ENCODE data around the gene TRDN.
"Not testable (repeated sequence)": the region's sequence is repeated elsewhere in the genome, so short reads cannot be mapped to it uniquely, and the experiment has no call there.

Gene TRDN

DNA sequence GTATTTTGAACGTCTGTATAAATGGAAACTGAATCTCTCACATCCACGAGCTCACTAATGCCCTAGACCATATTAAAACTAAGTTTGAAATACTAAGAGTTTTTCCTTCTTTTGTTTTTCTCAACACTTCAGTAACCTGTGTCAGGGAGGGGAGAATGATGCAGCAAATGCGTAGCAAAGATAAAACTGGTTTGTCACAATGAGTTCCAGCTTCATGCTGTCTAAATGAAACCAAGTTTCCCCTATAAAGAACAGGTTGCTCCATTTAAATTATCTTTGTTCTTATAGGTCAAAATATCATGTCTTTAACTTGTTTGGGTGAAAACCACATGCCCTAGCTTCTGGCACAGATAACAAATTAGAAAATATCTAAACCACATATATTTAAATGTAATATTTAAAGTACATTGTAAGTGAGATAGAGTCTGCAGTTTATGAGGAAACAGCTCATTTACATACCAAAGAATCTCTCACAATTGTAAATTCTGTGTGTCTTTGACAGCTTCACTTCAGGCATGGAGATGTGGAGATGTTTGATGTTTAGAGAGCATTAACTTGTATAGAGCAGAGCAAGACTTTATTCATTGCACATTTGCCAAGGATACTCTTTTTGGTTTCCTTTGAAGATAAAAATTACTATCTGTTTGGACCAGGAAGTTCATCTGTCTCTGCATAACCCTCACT is 7.3 kb downstream of the TRDN start:
- DNase-seq: no peak

DNA sequence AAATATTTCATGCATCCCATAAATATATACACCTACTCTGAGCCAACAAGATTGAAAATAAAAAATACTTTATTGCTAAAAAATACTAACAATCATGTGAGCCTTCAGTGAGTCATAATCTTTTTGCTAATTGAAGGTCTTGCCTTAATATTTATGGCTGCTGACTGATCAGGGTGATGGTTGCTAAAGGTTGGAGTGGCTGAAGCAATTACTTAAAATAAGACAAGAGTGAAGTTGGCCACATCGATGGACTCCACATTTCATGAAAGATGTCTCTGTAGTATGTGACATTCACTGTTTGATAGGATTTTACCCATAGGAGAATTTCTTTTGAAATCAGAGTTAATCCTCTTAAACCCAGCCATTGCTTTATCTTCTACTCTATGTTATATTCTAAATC is 11.1 kb downstream of the TRDN start:
- no peak for DNase-seq

DNA sequence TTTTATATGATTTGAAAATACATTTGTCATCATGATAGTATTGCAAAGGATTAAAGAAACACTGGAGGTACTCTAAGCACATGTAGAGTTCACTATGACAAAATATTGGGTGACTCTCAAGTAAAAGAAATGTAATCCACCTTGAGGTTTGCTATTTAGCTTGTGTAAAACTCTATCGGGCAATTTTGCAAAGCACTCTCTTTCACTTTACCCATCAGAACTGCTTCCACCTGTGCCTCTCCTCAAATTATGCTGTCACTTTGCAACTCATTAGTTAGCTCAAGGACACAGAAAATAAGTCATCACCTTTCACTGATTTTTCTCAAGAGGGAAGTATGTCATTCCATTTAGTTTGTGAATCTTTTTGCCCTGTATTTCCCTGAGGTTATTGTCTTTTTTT is 14.0 kb downstream of the TRDN start:
- DNase-seq: no peak

DNA sequence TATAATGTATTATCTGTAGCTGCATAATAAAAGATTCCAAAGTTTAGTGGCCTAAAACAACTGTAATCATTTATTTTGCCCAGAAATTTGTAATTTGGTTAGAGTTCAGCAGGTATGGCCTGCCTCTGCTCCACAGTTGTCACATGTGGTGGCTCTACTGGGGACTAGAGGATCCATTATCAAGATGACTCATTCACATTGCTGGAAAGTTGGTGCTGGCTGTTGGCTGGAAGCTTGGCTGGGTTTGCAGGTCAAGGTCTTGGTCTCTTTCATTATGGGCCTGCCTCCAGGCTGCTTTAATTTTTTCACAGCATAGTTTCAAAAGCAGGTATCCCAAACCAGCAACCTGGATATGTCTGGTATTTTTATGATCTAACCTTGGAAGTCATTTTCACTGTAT is 17.6 kb downstream of the TRDN start:
- no peak for DNase-seq

DNA sequence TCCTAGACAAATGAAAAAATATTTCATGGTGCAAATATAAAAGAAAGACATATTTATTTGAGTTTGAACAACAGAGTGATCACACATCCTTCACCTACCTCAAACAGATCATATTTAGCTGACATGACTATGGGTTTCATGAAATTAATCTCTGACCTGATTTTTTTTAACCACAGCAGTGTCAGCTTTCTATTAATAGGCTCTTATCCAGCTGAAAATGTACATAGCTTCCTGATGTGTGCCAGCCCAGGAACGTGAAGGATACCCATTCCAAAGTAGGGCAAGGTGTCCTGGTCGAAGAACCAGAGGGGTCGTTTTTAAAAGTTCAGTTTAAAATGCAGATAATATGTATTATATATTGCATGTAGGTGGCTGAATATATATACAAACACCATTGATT is 19.8 kb downstream of the TRDN start:
- DNase-seq: no peak

DNA sequence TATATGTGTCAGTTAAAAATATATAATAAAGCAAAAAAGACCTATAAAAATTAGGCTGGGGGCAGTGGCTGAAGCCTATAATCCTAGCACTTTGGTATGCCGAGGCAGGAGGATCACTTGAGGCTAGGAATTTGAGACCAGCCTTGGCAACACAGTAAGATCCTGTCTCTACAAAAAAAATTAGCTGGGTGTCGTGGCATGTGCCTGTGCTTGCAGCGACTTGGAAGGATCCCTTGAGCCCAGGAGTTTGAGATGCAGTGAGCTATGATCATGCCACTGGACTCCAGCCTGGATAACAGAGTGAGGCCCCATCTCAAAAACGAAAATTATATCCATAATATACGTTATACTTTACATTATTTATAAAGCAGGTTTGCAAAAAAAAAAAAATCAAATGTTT is 20.7 kb downstream of the TRDN start:
- DNase-seq: no peak

DNA sequence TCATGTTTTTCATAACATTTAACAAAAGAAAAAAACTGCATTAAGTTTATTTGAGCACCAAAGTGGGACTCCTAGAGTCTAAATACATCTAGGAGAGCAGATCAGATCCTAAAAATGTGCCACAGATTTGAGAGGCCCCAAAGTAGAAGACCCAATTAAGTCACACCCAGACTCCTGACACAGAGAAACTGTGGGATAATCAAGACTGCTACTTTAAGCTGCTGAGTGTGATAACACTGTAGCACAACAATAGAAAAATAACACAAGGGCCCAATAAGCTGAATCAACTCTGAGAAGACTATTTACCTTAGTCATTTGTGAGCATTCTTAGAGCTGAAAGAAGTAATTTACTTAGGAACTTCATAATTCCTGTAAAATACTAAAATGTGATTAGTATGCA is 26.0 kb downstream of the TRDN start:
- no peak for DNase-seq

DNA sequence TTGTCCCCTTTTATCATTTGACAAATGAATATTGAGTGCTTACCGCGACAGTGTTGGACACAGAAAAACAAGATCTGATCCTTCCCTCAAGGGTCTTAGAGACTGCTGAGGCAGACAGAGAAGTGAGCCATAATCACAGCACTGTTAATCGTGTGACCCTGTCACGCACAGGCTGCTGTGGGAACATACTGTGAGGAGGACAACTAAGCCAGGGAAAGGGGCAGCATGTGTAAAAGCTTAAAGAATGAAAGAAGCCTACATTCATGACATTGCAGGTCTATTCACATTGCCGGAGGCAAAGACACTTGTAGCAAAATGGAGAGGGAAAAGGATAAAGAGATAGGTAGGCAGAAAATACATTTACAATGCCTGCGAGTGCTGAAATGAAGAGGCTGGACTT is 32.7 kb downstream of the TRDN start:
- DNase-seq: no peak

DNA sequence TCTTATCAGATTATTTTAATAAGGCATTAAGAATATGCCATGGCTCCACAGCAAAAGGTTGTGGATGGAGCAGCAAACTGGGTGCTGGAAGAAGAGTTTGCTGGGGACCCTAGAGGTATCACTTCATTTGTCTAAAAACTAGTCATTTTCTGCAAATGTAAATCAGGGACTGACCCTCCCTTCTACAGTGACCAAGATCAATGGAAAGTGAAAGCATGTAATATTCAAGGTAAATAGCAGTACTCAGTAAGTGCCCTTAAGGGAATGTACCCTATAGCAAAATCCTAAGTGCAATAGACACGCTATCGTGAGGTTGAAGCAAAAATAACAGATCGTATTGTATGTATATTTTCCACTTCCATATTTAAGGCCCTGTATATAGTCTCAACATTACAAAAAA is 38.7 kb downstream of the TRDN start:
- DNase-seq: no peak

DNA sequence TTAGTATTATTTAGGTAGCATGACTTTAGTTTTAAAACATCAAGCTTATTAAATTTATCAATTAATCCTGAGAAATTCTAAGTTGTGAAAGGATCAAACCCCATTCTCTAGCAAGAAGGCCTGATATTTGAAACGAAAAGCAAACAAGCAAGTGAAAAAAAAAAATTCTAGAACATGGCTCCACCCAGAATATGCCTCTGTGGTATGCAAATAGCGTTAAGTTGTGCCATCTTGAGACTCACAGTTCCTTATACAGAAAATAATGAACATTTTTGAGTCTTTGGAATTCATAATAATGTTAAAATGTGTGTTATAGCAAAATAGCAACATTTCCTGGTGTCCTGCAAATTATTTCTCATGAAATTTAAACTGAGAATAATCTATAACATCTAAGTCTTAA is 42.0 kb downstream of the TRDN start:
- no peak for DNase-seq

DNA sequence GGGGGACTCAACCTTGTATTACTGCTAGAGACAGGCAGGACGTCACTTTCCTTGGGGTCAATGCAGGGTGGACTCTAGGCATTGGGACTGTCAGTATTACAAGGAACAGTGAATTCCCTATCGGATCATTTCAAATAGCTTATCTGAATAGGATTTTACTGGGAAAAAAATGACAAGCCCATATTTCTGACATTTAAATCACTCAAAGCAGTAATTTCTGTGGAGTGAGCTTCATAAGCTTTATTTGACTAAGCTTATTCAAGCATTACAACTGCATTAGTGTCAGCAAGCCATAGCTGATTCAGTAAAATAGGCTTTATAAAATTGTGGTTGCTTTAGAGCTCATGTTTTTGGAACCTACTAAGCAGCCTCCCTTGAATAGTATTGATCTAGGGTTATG is 44.3 kb downstream of the TRDN start:
- DNase-seq: no peak

DNA sequence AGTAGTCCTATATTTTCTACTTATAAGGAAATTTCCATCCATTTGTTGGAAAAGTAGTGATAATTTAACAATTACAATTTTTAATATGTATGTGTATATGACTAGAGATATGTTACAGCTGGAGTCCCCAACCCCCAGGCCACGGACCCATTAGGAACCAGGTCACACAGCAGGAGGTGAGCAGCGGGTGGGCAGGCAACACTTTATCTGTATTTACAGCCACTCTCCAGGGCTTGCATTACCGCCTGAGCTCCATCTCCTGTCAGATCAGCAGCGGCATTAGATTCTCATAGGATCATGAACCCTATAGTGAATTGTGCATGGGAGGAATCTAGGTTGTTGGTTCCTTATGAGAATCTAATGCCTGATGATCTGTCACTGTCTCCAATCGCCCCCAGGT is 46.8 kb downstream of the TRDN start:
- no peak for DNase-seq

DNA sequence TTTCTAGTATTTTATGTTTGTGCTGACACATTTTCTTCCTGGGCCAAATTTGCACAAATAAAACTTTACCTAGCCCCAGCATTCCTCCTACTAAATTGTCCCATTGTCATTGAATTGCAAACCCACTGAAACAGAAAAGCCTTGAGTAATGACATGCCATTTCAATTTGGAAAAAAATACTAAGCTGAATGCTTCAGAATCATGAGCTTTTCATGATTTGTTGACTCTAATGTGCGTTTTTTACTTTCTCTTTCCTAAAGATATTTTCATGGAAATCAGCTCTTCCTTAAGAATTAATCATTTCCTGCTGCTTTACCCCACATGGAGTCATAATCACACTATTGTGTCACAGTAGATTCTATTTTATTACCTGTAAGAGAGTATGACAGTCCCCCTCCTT is 47.4 kb downstream of the TRDN start:
- no peak for DNase-seq

DNA sequence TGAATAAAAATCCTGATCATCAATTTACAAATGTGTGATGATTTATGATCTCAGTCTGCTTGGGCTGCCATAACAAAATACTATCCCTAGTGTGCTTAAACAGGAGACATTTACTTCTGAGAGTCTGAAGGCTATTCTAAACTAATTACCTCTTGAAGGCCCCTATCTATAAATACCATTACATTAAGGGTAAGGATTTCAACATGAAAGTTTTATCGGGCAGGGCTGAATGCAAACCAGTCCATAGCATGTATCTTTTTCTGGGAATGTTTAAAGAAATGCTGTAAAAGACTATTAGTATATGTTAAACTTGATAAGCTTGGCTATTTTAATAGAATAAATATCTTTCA is 48.2 kb downstream of the TRDN start:
- no peak for DNase-seq

DNA sequence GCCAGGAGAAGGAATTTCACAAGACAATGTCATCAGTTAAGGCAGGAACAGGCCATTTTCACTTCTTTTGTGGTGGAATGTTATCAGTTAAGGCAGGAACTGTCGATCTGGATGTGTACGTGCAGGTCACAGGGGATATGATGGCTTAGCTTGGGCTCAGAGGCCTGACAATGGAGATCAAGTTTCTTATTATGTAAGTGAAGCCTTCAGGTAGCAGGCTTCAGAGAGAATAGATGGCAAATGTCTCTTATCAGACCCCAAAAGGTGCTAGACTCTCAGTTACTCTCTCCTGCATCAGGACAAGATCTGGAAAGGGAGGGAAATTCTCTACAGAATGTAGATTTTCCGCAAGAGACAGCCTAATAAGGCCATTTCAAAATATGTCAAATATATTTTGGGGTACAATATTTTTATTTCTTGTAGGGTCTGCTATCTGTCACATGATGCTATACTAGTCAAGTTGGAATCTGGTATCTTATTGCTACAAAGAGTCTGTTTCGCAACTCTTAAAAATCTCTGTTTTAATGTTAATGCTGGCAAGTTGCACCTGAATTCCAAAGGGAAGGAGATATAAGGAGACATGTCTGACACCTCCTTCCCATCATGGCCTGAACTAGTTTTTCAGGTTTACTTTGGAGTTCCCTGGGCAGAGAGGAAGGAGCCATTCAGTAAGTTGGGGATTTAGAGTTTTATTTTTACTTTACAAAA is 48.8 kb downstream of the TRDN start:
- DNase-seq: no peak

DNA sequence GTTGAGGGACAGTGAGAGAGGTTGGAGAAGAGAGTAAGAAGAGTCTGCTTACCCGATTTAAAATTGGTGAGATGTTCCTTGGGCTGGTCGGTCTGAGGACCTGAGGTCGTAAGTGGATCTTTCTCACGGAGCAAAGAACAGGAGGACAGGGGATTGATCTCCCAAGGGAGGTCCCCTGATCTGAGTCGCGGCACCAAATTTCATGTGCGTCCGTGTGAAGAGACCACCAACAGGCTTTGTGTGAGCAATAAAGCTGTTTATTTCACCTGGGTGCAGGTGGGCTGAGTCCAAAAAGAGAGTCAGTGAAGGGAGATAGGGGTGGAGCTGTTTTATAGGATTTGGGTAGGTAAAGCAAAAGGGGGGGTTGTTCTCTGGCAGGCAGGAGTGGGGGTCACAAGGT is 49.3 kb downstream of the TRDN start:
- not testable (repeated sequence) for DNase-seq

DNA sequence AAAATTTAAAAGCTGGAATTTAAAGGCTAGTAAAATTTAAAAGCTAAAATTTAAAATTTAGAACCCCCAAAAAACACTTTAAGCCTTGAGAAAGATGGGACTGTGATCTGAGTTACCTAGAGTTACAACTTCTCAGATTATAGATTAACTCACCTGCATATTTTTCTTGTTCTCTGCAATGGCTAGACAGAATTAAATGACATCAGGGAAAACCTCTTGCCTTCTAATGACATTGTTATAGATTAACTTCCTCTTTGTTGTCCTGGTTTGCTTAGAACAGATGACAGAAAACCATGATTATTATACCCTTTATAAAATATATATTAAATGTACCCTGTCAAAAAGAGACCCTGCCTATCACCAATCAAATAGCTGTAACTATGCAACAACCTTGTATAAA is 56.4 kb downstream of the TRDN start:
- DNase-seq: no peak

DNA sequence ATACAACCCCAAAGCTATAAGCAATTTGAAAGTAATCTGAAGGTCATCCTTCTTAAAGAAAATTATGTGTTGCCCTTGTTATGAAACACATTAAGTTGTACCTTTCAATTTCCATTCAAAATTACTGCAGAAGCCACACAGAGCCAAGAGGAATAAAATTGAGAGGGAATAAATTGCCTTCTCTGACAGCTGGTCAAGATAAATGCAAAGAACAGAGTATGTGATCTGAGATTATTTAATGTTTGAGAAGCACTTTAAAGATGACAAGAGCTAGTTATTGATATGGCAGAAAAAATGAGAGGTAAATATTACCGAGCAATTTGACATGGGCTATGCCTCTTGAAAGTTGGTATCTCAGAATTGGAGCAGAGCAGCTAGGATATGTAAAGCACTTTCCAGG is 61.6 kb downstream of the TRDN start:
- DNase-seq: no peak

DNA sequence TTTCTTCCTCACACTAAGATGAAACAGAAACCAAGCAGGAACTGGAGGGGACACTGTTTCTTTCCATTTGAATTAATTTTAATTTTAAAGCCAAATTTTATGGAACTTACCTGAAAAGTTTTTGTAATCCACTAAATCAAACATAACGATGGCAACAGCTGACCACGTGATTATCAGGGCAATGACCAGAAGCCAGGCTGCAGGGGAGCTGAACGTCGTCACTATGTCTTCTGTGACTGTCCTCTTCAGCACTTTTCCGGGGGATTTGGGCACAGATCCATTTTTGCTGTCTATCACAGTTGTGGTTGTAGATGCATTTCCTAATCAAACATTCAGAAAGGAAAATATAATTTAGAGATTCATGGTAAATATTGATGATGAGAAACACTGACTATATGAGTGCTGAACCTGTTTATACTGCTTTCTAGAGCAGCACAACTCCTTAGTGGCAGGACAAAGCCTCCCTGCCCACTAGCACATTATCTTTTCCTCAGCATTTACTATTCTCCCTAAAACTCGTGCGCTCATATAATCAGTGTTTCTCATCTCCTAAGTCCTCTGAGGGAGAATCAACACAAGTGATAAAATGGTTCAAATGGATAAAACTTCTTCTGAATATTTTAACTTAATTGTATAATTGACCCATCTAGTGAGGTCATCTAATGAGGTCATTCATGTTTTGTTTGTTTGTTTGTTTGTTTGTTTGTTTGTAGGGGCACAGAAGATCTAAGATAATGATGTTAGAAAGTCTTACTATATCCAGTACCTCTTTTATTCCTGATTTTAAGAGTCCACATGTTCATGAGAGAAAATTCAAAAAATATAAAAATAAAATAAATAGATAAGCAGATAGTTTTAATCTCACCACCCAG is 65.7 kb downstream of the TRDN start:
- no peak for DNase-seq

DNA sequence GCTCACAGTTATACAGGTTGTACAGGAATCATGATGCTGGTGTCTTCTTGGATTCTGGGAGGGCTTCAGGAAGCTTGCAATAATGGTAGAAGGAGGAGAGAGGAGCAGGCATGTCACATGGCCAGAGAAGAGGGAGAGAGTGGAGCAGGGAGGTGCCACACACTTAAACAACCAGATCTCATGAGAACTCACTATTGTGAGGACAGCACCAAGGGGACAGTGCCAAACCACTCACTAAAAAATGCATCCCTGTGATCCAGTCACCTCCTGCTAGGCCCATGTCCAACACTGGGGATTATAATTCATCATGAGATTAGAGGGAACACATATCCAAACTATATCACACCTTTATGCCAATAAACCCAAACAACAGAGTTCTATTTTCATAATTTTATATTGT is 67.2 kb downstream of the TRDN start:
- no peak for DNase-seq

DNA sequence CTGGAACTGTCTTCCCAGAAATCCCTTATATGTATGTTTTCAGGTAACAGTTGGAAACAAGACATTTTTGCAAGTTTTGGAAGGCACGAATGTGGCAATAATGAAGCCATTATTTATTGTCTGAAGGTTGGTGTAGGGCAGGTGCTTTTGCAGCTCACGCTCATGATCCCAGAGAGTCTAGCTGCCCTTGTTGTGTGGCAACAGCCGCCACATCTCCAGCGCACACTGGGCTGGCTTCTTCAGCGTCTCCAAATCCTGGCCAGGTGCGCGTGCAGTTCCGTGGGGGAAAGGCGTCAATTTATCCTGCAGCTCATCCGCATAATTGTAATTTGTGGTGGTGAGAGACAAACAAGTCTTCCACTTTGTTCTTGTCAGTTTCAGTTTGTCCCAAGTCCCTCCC is 71.2 kb downstream of the TRDN start:
- no peak for DNase-seq

DNA sequence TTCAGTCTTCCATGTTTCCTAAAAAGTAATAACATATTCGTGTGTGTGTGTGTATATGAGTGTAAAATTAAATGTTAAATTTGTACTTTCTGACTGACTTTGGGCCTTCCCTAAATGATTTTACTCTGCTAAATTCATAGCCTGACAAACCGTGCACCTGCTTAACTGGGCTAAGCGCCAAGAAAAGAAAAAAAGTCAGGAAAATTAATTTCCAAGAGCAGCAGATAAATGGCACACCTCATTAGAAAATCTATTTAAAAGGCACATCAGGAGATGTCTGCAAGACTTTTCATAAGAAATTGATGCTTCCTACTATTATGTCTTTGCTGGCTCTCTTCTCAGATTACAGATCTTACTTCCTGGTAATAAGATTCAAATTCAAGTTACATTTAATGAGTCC is 72.4 kb downstream of the TRDN start:
- DNase-seq: no peak

DNA sequence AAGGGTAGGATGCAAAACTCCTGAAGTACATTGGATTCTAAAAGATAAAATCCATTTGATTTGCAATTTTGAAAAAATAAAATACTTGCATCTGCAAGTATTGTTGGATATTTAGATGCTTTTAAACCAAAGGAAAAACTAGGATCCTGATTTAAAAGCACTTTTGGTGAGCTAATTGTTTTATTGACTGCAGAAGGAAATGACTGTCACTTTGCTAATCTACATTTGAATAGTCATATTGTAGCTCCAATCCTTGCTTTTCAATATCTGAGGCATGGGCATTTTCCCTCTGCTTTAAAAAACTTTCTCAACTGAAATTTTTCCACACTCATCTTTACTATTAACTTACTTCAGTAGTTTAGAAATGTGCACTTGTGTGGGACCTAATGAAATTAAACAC is 74.1 kb downstream of the TRDN start:
- DNase-seq: no peak

DNA sequence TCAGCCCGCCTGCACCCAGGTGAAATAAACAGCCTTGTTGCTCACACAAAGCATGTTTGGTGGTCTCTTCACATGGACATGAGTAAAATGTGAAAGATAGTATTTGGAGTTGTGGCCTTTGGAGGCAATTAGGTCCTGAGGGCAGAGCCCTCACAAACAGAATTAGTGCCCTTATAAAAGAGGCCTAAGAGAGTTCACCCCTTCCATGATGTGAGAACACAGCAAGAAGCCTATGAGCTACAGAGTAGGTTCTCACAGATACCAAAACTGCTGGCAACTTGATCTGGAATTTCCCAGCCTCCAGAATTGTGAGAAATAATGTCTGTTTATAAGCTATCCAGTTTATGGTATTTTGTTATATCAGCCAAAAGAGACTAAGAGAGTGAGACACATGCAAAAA is 74.5 kb downstream of the TRDN start:
- DNase-seq: no peak
